ENCODE measurements around the gene CSNK1D.
"Not testable (repeated sequence)": the region's sequence is repeated elsewhere in the genome, so short reads cannot be mapped to it uniquely, and the experiment has no call there.

Gene CSNK1D

DNA sequence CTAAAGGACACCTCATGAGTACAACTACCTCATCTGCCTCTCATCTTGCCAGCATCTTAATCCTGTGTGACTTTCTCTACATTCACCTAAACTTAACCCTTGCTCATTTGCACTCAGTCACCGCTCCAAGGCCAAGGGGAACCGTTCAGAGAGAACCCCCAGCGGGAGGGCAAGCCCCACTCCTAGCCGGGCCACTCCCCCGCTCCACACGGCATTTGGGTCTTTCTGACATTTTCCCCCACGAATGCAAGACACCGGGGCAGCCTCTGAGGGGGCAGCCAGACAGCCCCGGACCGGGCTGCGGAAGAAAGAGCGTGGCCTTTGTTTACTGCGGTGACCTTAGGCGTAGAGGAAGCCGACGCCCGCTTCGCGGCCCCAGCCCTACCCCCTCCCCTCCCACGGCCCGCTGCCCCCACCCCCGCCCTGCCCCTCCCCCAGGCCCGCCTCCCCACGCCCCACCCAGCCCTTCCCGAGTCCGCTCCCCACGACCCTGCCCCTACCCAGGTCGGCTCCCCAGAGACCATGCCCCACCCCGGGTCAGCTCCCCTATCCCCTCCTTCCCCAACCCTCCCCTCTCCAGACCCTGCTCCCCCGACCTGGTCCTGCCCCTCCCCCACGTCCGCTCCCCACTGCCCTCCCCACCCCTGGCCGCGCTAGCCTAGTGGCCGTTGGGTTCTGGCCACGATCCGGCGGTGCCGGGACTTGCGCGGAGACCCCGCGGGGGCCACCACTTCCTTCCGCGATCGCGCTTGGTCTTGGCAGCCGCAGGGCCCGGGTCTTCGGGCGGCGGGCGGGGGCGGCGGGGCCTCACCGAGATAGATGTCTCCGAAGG, 789 bp downstream of the CSNK1D start:
- DNase-seq, result no peak

GRCh38 chr17:82271401-82271800, 2.1 kb downstream of the CSNK1D start:
- DNase-seq, result no peak

- no peak for DNase-seq
These were observed 2.8 kb downstream of the CSNK1D start for GRCh38 chr17:82270651-82271050.

GRCh38 chr17:82269882-82270500, 3.5 kb downstream of the CSNK1D start:
- DNase-seq, result no peak

GRCh38 chr17:82269138-82269881, 4.2 kb downstream of the CSNK1D start:
- DNase-seq, result no peak

GRCh38 chr17:82267575-82268379, 5.7 kb downstream of the CSNK1D start:
- no peak for DNase-seq

- no peak for DNase-seq
These were observed 7.4 kb downstream of the CSNK1D start for GRCh38 chr17:82266142-82266541.

DNA sequence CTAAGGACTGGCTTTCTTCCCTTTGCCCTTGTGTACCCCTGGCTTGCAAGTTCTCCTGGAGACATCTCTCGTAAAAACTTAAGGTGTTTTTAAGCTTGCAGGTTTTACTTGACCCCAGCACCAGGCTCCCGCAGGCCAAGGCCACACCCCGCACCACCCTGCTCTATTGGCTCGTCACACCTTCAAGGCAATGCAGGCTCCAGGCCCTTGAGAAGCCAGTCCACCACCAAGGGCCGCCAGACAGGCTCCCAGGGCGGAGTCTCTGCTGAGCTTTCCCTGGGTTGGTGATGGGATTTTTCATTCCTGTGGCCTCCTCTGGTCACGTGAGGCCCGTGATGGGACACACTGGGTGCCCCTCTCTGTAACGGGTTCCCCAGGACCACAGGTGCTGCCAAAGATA, 9.9 kb downstream of the CSNK1D start:
- DNase-seq, result no peak

DNA sequence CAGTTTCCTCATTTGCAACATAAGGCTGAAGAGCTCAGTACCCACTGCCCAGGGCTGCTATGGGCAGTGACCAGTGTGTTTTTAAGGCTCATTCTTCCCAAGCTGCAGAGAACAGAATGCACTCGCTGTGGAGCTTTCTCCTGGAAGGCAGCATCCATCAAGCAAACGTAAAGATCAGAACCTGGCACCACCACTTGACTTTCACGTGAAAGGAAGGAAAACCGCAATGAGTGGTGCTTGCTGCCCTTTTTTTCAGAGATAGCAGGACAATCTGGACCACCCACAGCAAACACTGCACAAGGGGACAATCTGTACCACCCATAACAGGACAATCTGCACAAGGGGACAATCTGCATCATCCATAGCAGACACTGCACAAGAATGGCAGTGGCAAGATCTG, 11.2 kb downstream of the CSNK1D start:
- DNase-seq, result no peak

DNA sequence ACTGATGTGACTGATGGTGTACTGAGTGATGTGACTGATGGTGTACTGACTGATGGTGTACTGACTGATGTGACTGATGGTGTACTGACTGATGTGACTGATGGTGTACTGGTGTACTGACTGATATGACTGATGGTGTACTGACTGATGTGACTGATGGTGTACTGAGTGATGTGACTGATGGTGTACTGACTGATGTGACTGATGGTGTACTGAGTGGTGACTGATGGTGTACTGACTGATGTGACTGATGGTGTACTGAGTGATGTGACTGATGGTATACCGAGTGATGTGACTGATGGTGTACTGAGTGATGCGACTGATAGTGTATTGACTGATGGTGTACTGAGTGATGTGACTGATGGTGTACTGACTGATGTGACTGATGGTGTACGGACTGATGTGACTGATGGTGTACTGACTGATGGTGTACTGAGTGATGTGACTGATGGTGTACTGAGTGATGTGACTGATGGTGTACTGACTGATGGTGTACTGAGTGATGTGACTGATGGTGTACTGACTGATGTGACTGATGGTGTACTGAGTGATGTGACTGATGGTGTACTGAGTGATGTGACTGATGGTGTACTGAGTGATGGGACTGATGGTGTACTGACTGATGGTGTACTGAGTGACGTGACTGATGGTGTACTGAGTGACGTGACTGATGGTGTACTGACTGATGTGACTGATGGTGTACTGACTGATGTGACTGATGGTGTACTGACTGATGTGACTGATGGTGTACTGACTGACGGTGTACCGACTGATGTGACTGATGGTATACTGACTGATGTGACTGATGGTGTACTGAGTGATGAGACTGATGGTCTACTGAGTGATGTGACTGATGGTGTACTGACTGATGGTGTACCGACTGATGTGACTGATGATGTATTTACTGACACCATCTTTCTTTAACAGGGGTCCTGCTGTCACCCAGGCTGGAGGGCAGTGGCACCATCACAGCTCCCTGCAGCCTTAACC, 13.2 kb downstream of the CSNK1D start:
- not testable (repeated sequence) for DNase-seq

DNA sequence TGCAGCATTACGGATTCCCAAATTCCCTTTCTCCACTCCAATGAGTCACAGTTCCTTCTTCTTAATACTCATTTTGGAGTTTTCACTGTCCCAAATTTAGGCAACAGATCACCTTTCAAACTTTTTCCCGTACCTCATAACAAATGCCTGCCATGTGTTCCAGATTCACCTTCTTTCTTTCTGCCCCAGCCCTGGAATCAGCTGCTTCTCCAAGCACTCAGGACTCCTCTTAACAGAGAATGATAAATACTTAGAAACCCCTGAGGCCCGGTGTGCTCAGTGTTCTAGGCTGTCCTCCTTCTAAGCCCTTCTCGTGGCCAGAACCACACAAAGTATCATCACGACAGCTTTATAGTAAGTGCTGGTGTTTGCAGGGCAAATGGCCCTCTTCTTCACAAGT, 14.9 kb downstream of the CSNK1D start:
- DNase-seq, result no peak

DNA sequence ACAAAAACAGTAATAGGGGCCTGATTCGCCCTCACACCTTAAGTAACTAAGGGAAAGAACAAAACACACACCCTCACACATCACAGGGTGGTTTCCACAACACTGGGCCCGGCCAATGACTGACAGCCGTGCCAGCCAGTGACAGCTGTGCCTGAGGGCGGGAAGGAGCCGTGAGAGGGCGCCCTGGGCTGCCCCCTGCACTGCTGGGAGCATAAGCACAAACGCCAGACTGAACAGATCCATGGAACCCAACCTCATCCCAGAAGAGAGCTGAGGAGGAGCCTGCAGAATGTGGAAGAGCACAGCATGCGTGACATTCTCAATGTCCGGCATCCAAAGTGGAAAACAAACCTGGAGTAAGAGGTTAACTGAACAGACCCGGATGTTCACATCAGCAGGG, 16.0 kb downstream of the CSNK1D start:
- DNase-seq, result no peak

GRCh38 chr17:82256242-82256885, 17.1 kb downstream of the CSNK1D start:
- DNase-seq, result no peak

GRCh38 chr17:82255402-82255972, 18.0 kb downstream of the CSNK1D start:
- no peak for DNase-seq

- not testable (repeated sequence) for DNase-seq
These were observed 18.8 kb downstream of the CSNK1D start for GRCh38 chr17:82254746-82255145.

- not testable (repeated sequence) for DNase-seq
These were observed 19.4 kb downstream of the CSNK1D start for GRCh38 chr17:82254096-82254495.

DNA sequence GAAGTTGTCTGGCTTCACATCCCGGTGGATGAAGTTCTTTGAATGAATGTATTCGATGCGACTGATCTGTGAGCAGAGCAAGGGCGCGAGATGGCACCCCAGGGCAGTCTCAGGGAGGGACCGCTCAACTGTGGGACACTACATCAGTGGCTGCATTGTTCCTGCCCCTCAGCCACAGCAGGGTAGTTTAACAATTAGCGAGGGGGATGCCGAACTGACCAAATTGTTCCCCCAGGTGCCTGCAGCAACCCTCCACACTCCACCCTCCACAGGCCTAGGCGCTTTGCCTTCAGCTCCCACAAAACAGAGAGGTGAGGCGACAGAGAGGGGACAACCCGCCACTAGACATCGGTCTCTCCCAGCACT, 20.3 kb downstream of the CSNK1D start:
- DNase-seq, result no peak

GRCh38 chr17:82252511-82253178, 20.9 kb downstream of the CSNK1D start:
- DNase-seq, result no peak

- DNase-seq, result no peak
These were observed 22.5 kb downstream of the CSNK1D start for GRCh38 chr17:82250868-82251500.
